Activated CD4-positive, alpha-beta T cell treated with anti-CD3 and anti-CD28 coated beads, Interleukin-2, amount 50 U/mL, for 1 hour (primary cell): ENCODE data around the gene PBRM1.

Experiments used
- DNase-seq: peaks from one replicate; pipeline ENCODE4 v3.0.0-alpha.2; 2020

Gene PBRM1

DNA sequence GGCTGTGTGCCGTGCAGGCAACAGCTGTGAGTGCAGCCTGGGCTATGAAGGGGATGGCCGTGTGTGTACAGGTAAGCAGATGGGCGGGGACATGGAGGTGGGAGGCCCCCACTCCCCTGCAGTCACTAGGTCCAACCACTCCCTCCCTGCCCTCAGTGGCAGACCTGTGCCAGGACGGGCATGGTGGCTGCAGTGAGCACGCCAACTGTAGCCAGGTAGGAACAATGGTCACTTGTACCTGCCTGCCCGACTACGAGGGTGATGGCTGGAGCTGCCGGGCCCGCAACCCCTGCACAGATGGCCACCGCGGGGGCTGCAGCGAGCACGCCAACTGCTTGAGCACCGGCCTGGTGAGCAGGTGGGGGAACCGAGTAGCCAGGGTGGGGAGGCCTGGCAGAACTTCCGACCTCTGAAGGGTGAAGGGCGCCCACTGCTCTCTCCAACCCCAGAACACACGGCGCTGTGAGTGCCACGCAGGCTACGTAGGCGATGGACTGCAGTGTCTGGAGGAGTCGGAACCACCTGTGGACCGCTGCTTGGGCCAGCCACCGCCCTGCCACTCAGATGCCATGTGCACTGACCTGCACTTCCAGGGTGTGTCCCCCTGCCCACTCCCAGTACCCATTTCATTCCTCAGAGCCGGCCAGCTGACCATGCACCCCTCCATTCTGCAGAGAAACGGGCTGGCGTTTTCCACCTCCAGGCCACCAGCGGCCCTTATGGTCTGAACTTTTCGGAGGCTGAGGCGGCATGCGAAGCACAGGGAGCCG is 163.6 kb downstream of the PBRM1 start:
- DNase-seq = no peak

DNA sequence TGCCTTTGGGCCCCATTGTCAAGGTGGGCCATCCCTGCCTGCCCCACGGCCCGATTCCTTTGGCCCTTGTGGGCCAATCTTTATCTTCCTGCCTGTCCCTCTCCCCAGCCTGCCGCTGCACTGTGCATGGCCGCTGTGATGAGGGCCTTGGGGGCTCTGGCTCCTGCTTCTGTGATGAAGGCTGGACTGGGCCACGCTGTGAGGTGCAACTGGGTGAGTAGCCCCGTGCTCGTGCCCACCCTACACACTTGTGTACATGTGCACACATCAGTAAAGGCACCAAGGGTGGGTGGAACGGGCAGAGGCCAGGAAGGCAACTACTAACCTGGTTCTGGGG is 164.3 kb downstream of the PBRM1 start:
- DNase-seq = no peak

DNA sequence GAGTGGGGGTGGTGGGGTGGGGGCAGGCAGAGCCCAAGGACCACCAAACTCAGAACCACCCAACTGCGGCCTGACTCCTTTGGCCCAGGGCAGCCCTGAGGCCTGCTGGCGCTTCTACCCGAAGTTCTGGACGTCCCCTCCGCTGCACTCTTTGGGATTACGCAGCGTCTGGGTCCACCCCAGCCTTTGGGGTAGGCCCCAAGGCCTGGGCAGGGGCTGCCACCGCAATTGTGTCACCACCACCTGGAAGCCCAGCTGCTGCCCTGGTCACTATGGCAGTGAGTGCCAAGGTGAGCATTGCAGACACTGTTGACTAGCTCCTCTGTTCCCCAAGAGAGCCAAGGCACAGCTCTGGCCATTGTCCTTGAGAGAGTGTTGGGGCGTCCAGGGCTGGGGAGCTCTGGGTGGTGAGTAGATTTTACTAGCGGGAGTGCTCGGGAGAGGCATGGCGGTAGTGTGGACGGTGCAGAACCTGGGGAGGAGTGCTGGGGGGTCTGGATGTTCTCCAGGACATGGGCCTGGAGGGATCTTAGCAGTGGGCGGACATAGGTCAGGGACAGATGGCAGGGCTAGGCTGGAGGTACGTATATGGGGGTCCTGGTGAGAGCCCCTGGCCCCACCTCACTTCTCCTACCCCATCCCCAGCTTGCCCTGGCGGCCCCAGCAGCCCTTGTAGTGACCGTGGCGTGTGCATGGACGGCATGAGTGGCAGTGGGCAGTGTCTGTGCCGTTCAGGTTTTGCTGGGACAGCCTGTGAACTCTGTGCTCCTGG is 164.8 kb downstream of the PBRM1 start:
- DNase-seq = no peak

DNA sequence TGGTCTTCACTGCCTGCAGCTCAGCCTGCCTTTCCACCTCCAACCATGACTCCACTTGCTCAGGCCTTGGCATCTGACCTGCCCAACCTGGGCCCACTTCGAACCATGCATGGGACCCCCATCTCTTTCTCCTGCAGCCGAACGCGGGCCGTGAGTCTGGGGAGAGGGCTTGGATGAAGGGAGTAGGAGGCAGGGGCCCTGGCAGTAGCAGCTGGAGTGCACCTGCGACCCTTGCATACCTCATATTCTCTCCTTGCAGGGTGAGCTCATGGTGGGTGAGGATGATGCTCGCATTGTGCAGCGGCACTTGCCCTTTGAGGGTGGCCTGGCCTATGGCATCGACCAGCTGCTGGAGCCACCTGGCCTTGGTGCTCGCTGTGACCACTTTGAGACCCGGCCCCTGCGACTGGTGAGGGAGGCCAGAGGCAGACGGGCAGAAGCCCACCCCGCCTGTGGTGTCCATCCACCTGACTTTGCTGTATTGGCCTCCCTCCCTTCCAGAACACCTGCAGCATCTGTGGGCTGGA is 165.5 kb downstream of the PBRM1 start:
- no peak for DNase-seq

GRCh38 chr3:52519445-52520140 is 166.1 kb downstream of the PBRM1 start:
- no peak for DNase-seq

DNA sequence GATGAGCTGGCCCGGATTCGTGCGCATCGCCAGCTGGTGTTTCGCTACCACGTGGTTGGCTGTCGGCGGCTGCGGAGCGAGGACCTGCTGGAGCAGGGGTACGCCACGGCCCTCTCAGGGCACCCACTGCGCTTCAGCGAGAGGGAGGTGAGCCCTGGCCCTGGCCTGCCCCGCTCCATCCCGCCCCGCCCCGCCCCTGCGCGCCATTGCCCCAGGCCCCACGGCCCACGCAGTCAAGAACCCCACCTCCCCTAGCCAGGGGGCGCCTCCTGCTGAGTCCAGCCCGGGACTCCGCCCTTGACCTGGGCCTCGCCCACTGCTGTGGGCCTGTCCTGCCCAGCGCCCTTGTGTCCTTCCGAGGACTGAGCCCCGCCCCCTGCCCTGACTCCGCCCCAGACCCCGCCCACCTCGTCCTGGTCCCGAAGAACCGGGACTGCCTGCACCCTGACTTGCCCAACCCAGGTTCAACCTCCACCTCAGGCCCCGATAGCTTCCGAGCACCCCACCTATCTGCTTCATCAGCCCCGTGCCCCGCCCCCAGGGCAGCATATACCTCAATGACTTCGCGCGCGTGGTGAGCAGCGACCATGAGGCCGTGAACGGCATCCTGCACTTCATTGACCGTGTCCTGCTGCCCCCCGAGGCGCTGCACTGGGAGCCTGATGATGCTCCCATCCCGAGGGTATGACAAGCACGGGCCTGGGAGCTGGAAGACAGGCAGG is 166.8 kb downstream of the PBRM1 start:
- no peak for DNase-seq

DNA sequence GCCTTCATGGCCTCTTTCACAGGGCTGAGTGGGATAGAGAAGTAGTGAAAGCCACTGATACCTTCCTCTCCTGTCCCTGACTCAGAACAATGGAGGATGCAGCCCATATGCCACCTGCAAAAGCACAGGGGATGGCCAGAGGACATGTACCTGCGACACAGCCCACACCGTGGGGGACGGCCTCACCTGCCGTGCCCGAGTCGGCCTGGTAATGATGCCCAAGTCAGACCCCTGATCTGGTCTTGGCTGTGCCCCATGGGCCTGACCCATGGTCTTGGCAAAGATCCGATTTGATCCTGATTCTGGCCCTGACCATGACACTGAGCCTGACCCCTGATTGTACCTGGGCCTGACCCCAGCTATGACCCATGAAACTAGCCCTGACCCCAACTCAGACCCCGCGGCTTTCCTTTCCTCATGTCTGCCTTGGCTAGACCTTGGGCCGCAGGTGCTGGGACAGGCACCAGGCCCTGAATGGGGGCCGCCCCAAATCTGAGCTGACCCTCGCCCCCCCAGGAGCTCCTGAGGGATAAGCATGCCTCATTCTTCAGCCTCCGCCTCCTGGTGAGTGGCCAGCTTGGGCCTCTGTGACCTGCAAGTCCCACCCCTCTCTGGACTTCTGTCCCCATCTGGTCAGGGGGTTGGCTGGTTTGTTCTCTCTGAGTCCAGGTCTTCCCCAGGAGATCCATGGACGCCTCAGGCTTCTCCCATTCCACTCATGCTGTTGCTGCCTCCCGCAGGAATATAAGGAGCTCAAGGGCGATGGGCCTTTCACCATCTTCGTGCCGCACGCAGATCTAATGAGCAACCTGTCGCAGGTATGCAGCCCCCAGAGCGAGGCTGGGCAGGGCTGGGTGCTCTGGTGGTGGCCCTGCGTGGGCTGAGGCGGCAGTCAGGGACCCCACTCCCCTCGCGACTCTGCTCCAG is 167.7 kb downstream of the PBRM1 start:
- no peak for DNase-seq

DNA sequence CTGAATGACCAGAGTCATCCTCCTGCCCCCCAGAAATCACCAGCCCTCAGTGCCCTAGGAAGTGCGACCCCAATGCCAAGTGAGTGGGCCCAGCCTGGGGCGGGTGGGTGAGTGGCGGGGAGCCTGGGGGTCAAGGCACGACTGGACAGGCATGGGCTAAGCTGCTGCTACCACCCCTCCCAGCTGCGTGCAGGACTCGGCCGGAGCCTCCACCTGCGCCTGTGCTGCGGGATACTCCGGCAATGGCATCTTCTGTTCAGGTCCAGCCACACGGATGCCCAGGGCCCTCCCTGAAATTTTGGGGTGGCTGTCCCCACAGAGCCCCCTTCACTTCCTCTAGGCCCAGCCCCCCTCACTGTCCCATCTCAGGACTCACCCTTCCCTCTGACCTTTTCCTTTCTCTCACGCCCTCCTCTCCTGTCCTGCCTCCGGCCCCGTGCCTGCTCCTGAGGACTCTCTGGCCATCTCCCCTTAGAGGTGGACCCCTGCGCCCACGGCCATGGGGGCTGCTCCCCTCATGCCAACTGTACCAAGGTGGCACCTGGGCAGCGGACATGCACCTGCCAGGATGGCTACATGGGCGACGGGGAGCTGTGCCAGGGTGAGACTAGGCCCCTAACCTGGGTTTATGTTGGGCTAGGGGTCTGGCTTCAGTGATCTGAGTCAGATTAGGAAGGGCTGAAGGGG is 169.1 kb downstream of the PBRM1 start:
- no peak for DNase-seq

DNA sequence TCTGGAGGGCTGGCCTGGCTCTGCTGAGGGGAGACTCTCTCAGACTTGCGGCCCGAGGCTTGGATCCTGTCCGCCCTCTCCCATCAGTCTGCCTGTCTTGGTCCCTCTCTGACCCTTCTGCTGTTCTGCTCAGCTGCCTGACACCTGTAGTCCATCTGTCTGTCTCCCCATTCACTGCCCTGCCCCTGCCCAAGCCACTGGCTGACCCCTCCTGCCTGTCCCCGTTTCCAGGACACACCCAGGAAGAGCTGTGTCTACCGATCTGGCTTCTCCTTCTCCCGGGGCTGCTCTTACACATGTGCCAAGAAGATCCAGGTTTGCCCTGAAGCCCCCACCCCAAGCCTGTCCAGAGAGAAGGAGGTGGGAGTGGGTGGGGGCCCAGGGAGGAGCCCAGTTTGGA is 170.5 kb downstream of the PBRM1 start:
- DNase-seq = no peak

GRCh38 chr3:52514576-52514975 is 171.1 kb downstream of the PBRM1 start:
- DNase-seq = no peak

DNA sequence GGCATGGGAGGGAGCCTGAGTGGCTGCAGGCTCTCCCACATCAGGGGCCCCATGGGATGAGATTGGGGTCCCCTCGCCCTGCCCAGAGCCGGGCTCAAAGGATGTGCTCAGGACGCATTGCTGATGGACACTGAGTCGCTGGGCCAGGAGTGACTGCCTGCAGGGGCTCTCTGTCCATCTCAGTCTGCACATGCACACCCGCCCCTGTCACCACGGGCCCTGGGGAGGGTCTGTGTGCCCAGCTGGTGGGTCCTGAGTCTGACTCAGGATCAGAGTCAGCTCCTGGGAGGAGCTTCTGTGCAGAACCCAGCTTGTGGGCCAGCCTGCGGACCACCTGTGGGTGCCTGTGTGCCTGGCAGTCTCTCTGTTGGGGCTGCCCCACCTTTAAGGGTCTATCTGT is 172.4 kb downstream of the PBRM1 start:
- no peak for DNase-seq

DNA sequence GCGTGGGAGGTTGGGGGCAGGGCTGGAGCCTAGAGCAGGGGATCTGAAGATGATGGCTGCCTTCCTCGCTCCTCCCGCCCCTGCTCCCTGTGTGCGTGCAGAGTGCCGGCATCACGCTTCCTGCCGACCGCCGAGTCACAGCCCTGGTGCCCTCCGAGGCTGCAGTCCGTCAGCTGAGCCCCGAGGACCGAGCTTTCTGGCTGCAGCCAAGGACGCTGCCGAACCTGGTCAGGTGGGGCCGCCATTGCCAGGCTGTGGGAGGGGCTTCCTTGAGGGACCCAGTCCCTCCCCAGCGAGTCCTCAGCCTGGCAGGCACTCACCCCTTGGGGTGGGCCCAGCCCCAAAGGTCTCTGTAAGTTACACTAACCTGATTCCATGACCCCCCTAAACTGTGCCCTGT is 173.0 kb downstream of the PBRM1 start:
- no peak for DNase-seq

GRCh38 chr3:52512105-52512504 is 173.6 kb downstream of the PBRM1 start:
- DNase-seq = no peak

- no peak for DNase-seq
These were observed 174.2 kb downstream of the PBRM1 start for GRCh38 chr3:52511509-52511908.

- no peak for DNase-seq
These were observed 175.9 kb downstream of the PBRM1 start for GRCh38 chr3:52509753-52510328.

DNA sequence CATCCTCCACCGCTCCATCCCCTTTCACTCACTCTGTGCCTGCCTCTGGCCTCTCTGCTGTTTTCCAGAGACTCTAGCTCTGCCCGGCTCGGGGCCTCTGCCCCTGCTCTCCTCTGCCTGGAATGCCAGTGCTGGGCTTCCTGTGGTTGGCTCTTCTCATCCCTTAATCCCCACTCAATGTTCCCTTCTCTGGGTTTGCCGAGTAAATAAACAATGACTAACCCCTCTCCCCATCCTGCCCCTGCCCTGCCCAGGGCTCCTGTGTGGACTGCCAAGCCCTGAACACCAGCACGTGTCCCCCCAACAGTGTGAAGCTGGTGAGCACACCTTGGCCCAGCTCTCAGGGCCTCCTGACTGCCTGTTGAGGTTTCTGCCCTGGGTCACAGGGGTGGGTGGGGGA is 178.4 kb downstream of the PBRM1 start:
- no peak for DNase-seq

- DNase-seq = no peak
These were observed 179.3 kb downstream of the PBRM1 start for GRCh38 chr3:52506266-52506966.

DNA sequence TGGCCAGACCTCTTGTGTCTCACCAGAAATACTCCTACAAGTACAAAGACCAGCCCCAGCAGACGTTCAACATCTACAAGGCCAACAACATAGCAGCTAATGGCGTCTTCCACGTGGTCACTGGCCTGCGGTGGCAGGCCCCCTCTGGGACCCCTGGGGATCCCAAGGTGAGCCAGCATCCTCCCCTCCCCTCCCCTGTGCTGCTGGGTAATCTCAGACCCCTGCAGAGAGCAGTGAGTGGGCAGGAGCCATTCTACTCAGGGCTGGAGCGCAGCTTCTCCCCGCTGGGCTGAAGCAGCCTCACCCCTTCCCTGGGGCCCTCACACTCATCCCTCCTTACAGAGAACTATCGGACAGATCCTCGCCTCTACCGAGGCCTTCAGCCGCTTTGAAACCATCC is 180.7 kb downstream of the PBRM1 start:
- no peak for DNase-seq

- no peak for DNase-seq
These were observed 181.8 kb downstream of the PBRM1 start for GRCh38 chr3:52503788-52504424.
